Measurements from ENCODE around the gene STK17A. TPM values are rescaled to one million over a fixed set of nuclear protein-coding genes. Genes with fewer than 3 reads are reported as not detected.
A peak's percentile ranks its signal among the peaks of the same experiment; 100 is the strongest.

Gene STK17A
- total and polyA plus RNA-seq, 2 of the 8 experiments (the other 6 are each of a cell fraction or from before 2014, with no cell fraction given) = 2.2 to 12.2 TPM

DNA sequence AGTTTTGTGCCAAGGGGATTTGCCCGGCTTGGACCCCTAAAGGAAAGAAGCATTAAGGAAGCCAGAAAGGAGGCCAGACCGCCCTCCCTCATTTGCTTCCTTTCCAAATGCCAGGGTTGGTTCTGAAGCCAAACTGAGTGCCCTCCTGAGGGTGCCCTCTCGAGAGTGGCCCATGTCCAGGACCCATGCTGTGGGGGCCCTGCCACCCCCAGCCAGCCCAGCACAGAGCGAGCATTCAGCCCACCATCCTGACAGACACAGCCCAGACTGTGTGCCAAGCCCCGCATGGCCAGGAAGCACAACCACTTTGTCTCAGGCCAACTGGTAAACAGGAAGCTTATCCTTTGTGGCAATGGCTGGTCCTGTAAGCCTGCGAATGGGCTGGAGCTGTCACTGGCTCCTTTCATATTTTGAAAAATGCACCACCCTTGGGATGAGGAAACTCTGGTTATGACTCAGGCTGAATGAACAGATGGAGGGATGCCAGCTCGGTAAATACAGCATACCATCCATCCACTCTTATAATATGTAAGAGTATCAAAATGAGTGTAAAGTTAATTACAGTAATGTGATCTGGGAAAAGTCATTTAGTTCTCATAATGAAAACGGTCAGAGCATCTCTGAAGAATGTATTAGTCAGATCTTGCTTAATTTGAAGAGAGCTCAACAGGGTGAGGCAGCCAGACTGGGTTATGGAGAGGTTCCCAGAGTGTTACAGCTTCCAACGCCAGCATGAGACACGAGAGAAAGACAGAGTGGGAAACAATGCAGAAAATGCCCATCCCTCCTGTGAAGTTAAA, 65.0 kb downstream of the STK17A start:
- POLR2A ChIA-PET (ENCODE audit: partially characterized antibody) = interaction anchor here (0.6 to 1.8 kb wide), 5 partner anchors 12 to 195 kb away, joined by 3 to 6 read pairs (median 3); partner anchors contain the start of genes COA1 and STK17A
- Histone ChIP-seq H4K8ac (ENCODE audit: extremely low read depth, insufficient read depth, low read length) (no peak overlapping the region), H3K18ac (ENCODE audit: extremely low read depth, low read length) (peak overlapping the region; percentile 73; the same call in 1 of the 2 replicates), H3K14ac (ENCODE audit: insufficient read length) (no peak overlapping the region), H3K79me2 (ENCODE audit: control insufficient read depth in 1 of 2, insufficient read depth in 2 of 2, low read length in 2 of 2) (peaks cover 0 to 24% of the 10 kb centered on the region in 2 experiments; a peak in 2 of 4 replicates), H3K27me3 (replicated peaks in 1 of 4; ENCODE audit: control insufficient read depth in 3 of 4, extremely low read depth in 1 of 4, insufficient read depth in 3 of 4, low read length in 3 of 4) (no peaks in the 10 kb centered on the region), H4K5ac (ENCODE audit: insufficient read length, low read depth, low read length) (no peak overlapping the region), H3K79me1 (ENCODE audit: low read depth, low read length) (peaks cover 8% of the 10 kb centered on the region), H2AFZ (ENCODE audit: low read length) (no peak overlapping the region), H3K23me2 (ENCODE audit: low read depth, low read length) (no peaks in the 10 kb centered on the region; the same call in 1 of the 2 replicates), H4K91ac (replicated peaks; ENCODE audit: insufficient read length, low read length) (peak overlapping the region; percentile 81), H2BK120ac (replicated peaks; ENCODE audit: low read depth, low read length) (no peak overlapping the region), H2AK5ac (ENCODE audit: low read depth, low read length) (peak overlapping the region; percentile 92), H3K9ac (replicated peaks in 1 of 4; ENCODE audit: extremely low read depth in 1 of 4, low read depth in 3 of 4, low read length in 3 of 4) (peak overlapping the region in 2 of 4 experiments; percentile 19 to 20; a peak in 3 of 7 replicates), H2BK20ac (ENCODE audit: low read length) (no peak overlapping the region), H3K23ac (ENCODE audit: insufficient read length) (no peak overlapping the region), H3K56ac (replicated peaks; ENCODE audit: insufficient read length, low read depth, low read length) (no peak overlapping the region), H3K4ac (replicated peaks; ENCODE audit: insufficient read length, low read depth, low read length) (no peak overlapping the region), H2BK15ac (ENCODE audit: low read length) (no peak overlapping the region), H3K27ac (ENCODE audit: low read depth, low read length) (peak overlapping the region; percentile 71), H3K36me3 (ENCODE audit: control insufficient read depth in 2 of 4, insufficient read depth in 4 of 4, low read length in 3 of 4) (peaks cover 0 to 37% (median 10%) of the 10 kb centered on the region in 4 experiments; a peak in 6 of 8 replicates), H3K4me2 (ENCODE audit: insufficient read depth in 1 of 2, low read depth in 2 of 2, low read length in 2 of 2) (peak overlapping the region in 1 of 2 experiments; percentile 31; a peak in 1 of 4 replicates), H3K4me3 (ENCODE audit: extremely low read depth in 1 of 4, insufficient read depth in 2 of 4, low read depth in 3 of 4, low read length in 4 of 4) (no peak overlapping the region), H2BK12ac (ENCODE audit: low read depth, low read length) (peak overlapping the region; percentile 97), H4K20me1 (replicated peaks in 1 of 2; ENCODE audit: control insufficient read depth in 1 of 2, insufficient read depth in 2 of 2, low read length in 2 of 2) (peaks cover 0 to 3% of the 10 kb centered on the region in 2 experiments), H3K4me1 (replicated peaks in 1 of 4; ENCODE audit: control insufficient read depth in 3 of 4, insufficient read depth in 4 of 4, low read length in 3 of 4) (peaks cover 13 to 23% (median 17%) of the 10 kb centered on the region in 4 experiments), H2BK5ac (ENCODE audit: low read depth, low read length) (peak overlapping the region; percentile 97), H3K9me3 (ENCODE audit: insufficient read depth in 2 of 2, low read depth in 1 of 2, low read length in 1 of 2) (no peaks in the 10 kb centered on the region)
- WGBS, 2 experiments (ENCODE audit: extremely low coverage in 1 of 2, insufficient coverage in 1 of 2, insufficient read length in 1 of 2, insufficient replicate concordance in 2 of 2, low coverage in 1 of 2, low lambda C conversion rate in 2 of 2, missing lambda C conversion rate in 1 of 2) = 72% methylated on average over 10 of the region's 10 CpGs; no CpG with 5 or more reads in 1 of the 2 experiments
- no peak for FAIRE-seq
- no peak for DNase-seq (ENCODE audit: low read depth in 1 of 2, low spot score in 2 of 2)
- CTCF ChIA-PET (ENCODE audit: partially characterized antibody) = interaction anchor here (0.9 to 3.1 kb wide), 3 partner anchors 52 to 65 kb away, joined by 3 to 12 read pairs (median 4); partner anchors contain the start of gene STK17A
- TF ChIP-seq RXRA (IDR thresholded peaks at IDR 0.05; ENCODE audit: insufficient read depth, low read depth, low read length) = no peak
- no peak for TF ChIP-seq RAD21 (IDR thresholded peaks at IDR 0.05 in 1 of 2, conservative IDR thresholded peaks at IDR 0.05 in 1 of 2; ENCODE audit: low read depth in 2 of 2, low read length in 2 of 2)
- no peak for TF ChIP-seq BACH1 (IDR thresholded peaks at IDR 0.05; ENCODE audit: low read length)
